Astrocyte of the hippocampus (primary cell): ENCODE measurements around the gene BMPR1B.
"Not testable (repeated sequence)": the region's sequence is repeated elsewhere in the genome, so short reads cannot be mapped to it uniquely, and the experiment has no call there.

Source experiments
- DNase-seq: peaks from one replicate; pipeline ENCODE4 v3.0.0; 2011; ENCODE audit warnings: low read depth, low spot score

The BMPR1B gene

DNA sequence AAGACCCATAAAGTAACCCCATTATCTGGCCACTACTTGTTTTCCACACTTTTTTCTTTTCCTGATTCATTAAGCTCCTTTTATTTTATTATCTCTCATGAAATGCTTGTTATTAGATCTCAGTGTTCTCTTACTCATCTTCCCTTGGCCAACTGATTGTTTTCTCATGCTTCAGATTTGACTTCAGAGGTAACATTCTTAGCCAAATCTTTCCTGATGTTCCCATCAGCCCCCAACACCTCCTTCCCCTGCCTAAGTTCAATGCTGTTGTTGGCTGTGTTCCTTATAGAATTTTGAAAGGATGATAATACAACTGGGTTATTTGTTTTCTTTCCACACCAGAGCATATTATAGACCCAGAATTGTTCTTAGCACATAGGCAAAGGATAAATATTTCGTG is 75.6 kb downstream of the BMPR1B start:
- DNase-seq = no peak

DNA sequence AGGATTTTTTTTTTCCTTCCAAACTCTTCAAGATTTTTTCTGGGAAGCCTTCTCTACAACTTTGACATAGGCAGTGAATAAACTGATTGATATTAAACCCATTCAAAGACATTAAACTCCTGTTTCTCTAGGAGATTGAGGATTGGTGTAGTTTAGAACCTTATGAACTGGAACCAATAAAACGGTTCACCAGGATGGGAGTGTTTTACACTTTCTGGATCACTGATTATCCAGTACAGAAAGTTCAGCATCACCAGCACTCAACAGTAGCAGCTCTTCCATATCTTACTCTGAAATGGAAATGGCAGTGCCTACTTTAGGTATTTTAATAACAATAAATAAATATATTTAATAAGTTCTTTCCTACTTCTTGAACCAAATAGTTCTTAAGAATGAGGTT is 76.7 kb downstream of the BMPR1B start:
- DNase-seq = no peak

DNA sequence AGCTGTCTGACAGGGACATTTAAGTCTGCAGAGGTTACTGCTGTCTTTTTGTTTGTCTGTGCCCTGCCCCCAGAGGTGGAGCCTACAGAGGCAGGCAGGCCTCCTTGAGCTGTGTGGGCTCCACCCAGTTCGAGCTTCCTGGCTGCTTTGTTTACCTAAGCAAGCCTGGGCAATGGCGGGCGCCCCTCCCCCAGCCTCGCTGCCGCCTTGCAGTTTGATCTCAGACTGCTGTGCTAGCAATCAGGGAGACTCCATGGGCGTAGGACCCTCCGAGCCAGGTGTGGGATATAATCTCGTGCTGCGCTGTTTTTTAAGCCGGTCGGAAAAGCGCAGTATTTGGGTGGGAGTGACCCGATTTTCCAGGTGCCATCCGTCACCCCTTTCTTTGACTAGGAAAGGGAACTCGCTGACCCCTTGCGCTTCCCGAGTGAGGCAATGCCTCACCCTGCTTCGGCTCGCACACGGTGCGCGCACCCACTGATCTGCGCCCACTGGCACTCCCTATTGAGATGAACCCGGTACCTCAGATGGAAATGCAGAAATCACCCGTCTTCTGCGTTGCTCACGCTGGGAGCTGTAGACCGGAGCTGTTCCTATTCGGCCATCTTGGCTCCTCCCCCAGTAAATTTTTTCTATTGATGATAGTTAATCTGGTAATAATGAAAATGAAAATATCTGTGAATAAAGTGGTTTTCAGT is 83.6 kb downstream of the BMPR1B start:
- not testable (repeated sequence) for DNase-seq

DNA sequence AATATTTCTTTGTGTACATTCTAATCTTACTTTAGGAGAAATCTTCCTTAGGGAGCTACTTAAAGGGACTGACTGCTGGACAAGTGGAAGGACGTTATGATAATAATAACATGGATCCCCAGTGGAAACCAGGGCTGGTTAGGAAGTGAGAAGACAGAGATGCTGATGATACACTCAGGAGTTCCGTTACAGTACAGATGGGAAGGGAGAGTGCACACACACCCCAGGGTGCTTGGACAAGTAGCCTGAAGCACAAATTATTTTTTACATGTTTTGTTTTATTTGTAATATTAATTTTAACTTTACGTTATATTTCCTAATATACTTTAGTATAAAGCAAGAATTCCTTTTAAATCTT is 84.1 kb downstream of the BMPR1B start:
- DNase-seq = no peak

DNA sequence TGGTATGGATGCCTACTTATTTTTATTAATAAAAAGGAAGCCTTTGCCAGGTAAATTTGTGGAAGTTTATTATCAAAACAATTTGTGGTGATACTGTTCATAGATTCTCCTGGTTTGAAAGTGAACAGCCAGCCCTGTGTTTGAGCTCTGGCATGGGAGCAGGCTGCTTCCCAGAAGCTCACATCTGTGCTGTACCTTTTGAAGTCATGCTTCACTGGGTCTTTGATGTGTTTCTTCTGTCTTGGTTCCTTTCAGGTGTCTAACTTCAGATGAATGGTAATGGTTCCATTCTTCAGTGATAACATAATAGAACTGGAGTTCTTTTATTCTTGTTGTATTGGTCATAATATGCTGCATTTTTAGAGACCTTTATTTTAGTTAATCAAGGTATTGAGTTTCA is 85.5 kb downstream of the BMPR1B start:
- DNase-seq = no peak

DNA sequence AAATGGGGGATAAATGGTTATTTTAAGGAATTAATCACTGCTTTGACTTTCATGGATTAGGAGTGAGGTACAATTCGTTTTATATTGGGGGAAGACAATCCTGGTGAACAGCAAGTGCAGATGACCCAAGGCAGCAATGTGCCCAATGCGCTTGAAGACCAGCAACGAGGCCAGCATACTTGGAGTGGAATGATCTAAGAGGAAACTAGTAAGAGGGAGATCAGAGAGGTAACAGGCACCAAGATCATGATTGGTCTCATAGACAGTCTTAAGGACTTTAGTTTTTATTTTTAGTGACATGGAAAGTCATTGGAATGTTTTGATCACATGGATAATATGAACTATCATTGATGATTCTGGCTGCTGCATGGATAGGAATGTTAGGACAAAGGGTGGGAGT is 90.6 kb downstream of the BMPR1B start:
- DNase-seq = no peak

DNA sequence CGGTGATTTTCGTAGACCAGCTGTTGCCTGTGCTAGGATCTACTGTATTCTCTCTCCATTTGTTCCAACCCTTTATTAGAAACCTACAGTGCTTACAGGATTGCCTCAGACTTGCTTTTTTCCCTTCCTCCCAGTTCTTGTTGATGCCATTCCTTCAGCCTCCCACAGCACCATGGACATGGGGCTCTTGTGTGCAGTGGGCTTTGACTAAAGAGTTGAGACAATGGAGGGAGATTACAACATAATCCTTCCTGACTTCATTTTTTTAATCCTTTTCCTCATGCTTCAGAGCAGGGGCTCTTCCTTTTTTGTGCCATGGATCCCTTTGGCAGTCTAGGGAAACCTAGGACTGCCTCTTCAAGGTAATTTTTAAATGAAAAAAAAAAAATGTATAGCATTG is 92.1 kb downstream of the BMPR1B start:
- DNase-seq = no peak

DNA sequence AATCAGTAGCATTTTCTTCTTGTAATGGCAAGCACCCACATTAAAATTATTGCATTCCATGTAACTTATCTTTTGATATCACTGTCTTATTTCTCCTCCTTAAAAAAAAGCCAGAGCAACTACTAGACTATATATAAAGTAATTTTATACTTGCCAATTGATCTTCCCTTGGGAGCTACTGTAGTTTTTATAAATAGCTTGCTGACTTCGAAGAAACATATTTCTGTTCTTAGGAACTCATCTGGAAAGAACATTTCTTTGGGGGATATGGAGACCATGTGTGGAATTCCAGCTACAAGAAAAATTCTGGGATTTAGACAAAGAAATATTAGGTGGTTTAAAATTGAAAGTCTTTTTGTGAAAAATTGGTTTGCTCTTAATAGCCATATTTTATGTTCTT is 94.9 kb downstream of the BMPR1B start:
- DNase-seq = no peak

DNA sequence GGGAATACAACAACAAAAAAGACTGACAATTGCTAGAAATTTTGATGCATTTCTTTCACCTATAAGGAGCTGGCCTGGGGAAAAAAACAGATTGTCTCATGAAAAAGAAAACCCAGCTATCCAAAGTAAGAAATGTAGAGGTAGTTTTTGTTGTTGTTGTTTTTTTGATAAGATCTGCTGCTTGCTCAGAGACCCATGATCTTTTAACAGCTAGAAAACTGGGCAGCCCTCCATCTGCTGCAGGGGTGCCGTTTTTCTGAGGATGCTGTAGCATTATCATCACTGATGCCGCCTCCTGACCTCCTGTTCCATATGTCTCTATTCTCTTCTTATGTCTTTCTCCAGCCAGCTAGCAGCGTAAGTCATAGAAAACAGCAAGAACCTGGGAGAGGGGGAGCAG is 98.3 kb downstream of the BMPR1B start:
- peak; percentile 21 for DNase-seq

DNA sequence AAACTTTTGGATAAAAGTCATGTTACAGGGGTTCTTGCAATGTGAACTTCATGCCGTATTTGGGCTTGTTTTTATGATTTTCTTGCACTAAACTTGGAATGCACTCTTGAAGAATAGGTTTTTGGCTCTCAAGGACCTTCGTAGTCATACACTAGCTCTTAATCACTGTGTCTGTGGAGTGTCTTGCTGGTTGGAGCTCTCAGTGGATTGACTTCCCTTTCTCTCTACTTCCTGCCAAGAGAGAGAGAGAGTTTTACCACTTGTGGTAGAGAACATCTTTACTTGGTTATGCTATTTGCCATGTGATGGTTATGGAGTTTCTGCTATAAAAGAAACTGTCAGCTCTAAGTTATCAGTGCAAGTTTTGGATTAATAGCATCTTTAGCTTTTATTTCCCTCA is 112.4 kb downstream of the BMPR1B start:
- no peak for DNase-seq

DNA sequence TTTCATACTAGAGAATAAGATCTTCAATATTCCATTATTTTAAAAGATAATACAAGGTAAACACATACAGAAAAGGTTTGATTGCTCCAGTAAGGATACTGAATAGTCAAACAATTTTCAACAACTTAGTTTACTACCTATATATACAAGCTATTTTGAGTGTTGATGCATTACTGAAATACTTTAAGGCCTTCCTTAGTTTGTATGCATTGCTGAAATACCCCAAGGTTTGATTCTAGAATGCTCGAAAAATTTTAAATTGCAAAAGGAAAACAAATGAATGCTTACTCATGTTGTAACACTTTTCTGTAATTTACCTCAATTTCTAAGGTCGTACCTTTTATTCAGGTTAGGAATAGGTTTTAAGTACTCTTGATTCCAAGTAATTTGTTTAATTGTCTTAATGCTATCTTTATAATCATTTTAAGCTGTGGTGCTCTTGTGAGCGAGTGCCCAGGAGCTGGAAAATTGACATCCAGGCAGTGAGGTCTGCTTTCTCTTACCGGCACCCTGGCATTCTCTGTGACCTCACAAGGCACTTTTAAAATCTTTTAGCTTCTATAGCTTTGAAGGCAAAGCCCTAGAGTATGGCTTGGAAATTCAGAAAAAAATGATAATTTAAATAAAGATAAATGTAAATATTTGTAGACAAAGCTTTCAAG is 114.0 kb downstream of the BMPR1B start:
- DNase-seq = peak; percentile 37

DNA sequence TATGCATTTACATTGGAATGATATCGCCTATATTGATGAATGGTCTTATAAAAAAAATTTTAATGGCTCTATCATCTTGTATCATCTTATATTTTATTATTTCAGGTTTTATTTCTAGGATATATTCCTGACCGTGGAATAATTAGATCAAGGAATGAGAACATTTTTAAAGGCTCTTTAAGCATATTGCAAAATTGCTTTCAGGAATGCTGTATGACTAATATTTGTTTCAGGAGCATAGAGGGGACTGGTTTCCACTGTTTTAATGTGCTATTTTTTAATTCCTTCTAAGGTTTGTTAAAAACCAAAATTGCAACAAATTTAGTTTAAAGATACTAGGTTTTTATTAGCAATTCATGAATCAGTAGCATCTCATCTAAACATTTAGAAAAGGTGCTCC is 120.2 kb downstream of the BMPR1B start:
- no peak for DNase-seq

DNA sequence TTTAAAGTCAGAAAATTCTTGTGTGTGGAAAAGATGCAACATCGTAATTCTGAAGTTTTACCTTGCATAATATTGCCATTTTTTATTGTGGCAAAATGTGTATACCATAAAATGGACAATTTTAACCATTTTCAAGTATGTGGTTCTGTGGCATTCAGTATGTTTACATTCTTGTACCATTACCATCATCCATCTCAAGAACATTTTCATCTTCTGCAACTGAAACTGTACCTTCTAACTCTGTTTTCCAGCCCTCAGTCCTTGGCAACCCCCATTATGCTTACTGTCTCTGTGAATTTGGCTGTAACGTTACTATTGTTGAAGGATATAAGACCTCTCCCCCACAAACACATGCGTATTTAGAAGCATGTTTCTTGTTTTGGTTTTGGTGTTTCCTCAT is 123.2 kb downstream of the BMPR1B start:
- no peak for DNase-seq

DNA sequence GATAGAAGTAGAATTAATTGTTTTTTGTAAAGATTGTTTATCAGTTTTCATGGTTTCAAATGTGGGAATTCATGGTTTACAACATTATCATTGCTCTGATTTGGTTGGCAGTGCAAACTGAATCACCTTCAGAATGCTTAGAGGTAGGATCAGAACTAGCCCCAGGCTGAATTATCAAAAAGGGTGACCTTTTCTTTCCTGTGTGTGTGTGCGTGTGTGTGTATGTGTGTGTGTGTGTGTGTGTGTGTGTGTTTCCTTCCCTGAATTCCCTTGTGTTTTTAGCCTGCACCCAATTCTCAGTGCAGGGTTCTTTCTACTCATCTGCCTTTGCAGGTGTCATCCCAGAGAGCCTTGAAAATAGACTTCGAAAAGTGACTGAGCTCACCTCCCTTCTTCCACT is 125.0 kb downstream of the BMPR1B start:
- DNase-seq = no peak

DNA sequence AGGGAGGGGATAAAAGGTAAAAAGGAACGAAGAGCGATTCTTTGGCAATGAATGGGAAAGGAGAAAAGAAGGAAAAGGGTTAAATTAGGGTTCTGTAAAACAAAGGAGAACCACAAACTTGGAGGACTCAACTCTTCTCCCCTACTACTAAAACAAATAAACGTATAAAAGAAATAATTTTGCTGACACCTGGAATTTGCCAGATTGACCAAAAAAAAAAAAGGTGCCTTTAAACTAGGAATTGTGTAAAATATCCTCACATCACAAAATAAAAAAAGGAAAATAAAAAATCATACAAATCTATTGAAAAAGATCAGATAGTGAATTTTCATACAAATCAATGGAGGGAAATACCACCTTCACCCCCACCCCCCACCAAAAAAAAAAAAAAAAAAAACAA is 129.3 kb downstream of the BMPR1B start:
- no peak for DNase-seq

DNA sequence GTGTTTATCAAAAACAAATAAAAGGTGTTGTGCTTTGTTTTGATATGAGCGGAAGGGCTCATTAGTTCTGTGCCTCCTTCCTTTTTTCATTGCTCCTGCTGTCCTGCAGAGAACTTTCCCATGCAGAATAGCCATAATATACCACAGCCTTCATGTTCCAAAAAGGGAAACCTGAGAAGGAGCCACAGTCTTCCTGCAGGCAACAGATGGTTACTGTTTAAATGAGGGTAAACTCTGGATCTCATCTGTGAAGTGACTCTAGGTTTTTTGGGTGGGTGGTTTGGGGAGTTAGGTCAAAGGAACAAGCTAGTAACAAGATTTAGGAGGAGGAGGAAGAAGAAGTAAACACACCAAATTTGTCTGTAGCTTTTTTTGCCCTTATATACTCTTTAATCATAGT is 131.8 kb downstream of the BMPR1B start:
- no peak for DNase-seq

DNA sequence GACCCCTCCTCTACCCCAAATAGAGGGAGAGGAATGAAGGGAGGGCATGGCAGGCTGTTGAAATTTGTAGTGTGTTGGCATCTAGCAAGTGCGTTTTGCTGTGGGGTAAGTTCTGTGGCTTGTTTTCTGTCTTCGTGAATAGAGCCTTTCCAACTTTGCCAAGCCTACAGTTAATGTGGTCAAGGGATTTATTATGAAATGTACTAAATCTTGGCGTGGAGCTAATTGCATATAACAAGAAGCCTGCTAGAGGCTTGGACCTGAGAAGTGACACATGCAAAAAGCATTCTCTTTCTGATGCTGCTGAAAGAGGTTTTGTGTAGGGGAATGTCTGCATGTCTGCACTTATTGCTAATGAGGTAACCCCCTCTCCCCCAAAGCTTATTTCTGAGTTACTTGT is 132.2 kb downstream of the BMPR1B start:
- DNase-seq = peak; percentile 96

DNA sequence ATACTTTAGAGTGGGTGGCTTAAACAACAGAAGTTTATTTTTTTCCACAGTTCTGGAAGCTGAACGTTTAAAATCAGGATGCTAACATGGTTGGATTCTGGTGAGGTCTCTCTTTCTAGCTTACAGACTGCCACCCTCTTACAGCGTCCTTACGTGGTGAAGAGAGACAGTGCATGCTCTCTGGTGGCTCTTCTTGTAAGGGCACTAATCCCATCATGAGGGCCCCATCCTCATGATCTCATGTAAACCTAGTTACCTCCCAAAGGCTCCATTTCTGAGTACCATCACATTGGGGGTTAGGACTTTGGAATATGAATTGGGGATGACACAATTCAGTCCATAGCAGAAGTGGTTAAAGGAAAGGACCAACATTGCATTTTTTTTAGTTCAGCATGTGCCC is 132.8 kb downstream of the BMPR1B start:
- DNase-seq = no peak

DNA sequence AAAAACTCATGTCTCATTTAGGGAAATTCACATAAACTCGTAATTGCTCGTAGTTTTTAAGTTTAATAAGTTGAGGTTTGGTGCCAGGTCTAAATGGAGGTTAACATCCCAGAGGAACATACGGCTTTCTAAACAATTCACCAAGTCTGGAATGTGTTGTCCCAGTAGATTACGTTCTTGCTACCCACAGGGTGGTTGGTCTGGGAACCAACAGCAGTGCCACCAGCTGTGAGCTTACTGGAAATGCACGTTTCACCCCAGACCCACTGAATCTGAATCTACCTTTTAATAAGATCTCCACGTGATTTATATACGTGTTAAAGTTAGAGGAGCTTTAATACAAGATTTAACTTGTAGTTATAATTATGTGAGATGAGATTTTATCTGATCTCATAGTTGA is 134.3 kb downstream of the BMPR1B start:
- DNase-seq = peak; percentile 86

DNA sequence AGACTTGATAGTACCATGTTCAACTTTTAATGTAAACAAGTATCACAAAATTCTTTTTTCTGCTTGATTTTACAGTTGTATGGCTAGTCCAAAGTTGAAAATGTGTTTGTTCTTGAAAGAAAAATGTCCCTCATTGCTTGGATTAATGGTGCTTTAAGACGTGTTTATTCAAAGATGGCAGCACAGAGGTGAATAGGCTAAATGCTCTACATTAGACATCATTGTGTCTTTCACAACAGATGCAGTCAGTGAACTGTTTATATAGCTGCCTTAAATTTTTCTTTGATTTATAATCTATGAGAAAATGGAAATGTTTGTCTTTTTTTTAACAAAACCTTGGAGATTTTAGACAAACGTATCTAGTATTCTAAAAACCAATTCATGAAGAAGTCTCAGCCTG is 137.3 kb downstream of the BMPR1B start:
- DNase-seq = no peak

DNA sequence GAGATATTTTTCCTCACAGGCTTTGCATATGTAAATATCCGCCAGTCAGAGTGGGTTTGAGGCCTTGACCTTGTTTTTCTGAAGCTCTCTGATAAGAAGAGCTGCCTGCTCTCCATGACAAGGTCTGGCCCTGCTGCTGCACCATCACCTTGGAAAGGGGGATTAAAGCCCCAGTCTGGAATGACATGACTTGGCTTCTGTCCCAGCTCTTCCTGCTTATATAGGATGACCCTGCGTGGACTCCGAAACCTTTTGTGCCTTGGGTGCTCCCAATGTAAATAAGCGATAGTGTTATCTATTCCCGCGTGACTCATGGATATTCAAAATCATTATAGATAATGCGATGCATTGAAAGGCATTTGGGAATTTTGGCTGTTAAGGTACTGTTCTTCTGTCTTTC is 139.3 kb downstream of the BMPR1B start:
- no peak for DNase-seq

DNA sequence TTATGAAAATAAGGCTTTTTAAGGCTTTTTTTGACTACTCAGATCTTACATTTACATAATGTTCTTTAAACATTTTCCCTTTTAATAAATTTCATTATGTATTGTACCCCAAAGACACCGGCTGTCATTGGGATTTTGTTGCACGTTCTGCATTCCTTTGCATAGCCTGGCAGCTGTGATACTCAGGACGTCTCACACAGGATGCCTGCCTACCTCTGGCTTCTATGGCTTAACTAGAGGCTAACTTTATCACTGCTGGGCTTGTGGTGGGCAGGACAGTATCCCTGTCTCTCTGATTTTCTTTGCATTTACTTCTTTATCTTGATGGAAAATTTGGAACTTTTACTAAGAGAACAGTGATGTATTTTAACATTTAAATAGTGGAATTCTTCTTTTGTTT is 147.8 kb downstream of the BMPR1B start:
- DNase-seq = no peak

DNA sequence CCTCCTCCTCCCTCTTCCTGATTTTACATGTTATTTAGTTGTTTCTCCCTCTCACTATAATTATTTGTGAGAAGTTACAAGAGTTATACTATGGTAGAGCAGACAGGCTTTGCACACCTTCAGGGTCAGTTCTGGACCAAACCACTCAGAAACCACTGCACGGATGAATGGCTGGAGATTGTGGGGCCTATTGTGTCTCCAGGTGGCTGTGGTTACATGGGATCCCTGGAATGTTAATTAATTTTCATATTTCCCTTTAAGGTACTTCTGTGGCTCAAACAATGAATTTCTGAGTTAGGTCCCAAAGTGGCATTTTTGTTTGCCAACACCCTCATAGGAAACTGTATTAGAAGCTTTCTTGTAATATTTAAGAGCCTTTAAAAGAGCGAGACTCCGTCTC is 151.9 kb downstream of the BMPR1B start:
- DNase-seq = peak; percentile 83

DNA sequence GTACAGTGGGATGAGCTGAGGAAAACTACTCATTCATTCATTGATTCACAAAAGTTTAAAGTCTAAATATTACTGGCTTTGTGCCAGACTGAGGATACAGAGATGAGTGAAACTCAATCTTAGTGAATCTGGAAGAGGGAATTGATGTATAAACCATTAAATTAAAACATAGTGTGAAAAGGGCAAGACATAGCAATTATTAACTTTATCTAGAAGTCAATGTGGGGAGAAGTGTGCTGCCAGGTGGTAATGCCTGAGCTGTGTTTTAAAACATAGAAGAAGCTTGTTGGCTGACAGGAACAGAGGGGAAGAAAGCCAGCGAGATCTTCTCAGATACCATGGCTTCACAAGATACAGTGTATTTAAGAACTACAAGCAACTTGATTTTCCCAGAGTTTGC is 153.4 kb downstream of the BMPR1B start:
- no peak for DNase-seq
